Fibroblast of lung (primary cell): ENCODE results near the gene HHIPL1. TPM values are rescaled to one million over a fixed set of nuclear protein-coding genes. Genes with fewer than 3 reads are reported as not detected.
A peak's percentile ranks its signal among the peaks of the same experiment; 100 is the strongest.

Experiments
- DNase-seq, 2 donors: peaks; one replicate each; pipeline versions ENCODE4 v3.0.0 to v3.0.0-alpha.2; 2010; ENCODE audit warnings: low read depth in 2 of 2
- H2AFZ ChIP-seq: 2 replicates; pipeline ENCODE4 v1.5.1; 2012; ENCODE audit warnings: low read length, control low read depth, inconsistent platforms
- H3K27ac ChIP-seq: 2 replicates; pipeline ENCODE4 v1.5.1; 2011; ENCODE audit warnings: low read length, control low read depth; ENCODE audit not compliant: insufficient read depth
- H3K27me3 ChIP-seq: 2 replicates; pipeline ENCODE4 v1.5.1; 2011; ENCODE audit warnings: mild to moderate bottlenecking, low read length; ENCODE audit not compliant: control insufficient read depth, insufficient read depth
- H3K36me3 ChIP-seq: 2 replicates; pipeline ENCODE4 v1.5.1; 2011; ENCODE audit warnings: low read length; ENCODE audit not compliant: control insufficient read depth, insufficient read depth
- H3K4me1 ChIP-seq: 2 replicates; pipeline ENCODE4 v1.5.1; 2011; ENCODE audit warnings: low read length; ENCODE audit not compliant: control insufficient read depth, insufficient read depth; ENCODE audit errors: extremely low read depth
- H3K4me2 ChIP-seq: 2 replicates; pipeline ENCODE4 v1.5.1; 2011; ENCODE audit warnings: low read length, control low read depth; ENCODE audit not compliant: insufficient read depth; ENCODE audit errors: extremely low read depth
- H3K4me3 ChIP-seq, 4 experiments: fragments of 200-600 bp in 1 of 4; sonication (generic) in 1 of 4; replicated peaks in 1 of 4; 2 replicates each; pipeline ENCODE4 v1.5.1; 2011 to 2016; ENCODE audit warnings: low read length in 4 of 4, low read depth in 3 of 4, mild to moderate bottlenecking in 3 of 4, control low read depth in 2 of 4, inconsistent platforms in 1 of 4, mixed read lengths in 1 of 4; ENCODE audit not compliant: insufficient read depth in 1 of 4; ENCODE audit errors: control extremely low read depth in 1 of 4
- H3K79me2 ChIP-seq: 2 replicates; pipeline ENCODE4 v1.5.1; 2012; ENCODE audit warnings: mild to moderate bottlenecking, low read length, inconsistent platforms; ENCODE audit not compliant: control insufficient read depth, insufficient read depth
- H3K9ac ChIP-seq: 2 replicates; pipeline ENCODE4 v1.5.1; 2011; ENCODE audit warnings: mild to moderate bottlenecking, low read length, control low read depth; ENCODE audit not compliant: insufficient read depth
- H3K9me3 ChIP-seq: 2 replicates; pipeline ENCODE4 v1.5.1; 2012; ENCODE audit warnings: low read depth, low read length; ENCODE audit not compliant: control insufficient read depth, insufficient read depth
- H4K20me1 ChIP-seq: 2 replicates; pipeline ENCODE4 v1.5.1; 2011; ENCODE audit warnings: low read length; ENCODE audit not compliant: control insufficient read depth, insufficient read depth; ENCODE audit errors: extremely low read depth
- CTCF ChIP-seq, 2 donors: IDR thresholded peaks in 1 of 2; conservative IDR thresholded peaks in 1 of 2; 1 replicate in 1 of 2; 2 replicates in 1 of 2; pipeline ENCODE4 v1.5.1; 2011 to 2012; ENCODE audit warnings: low read length in 2 of 2, control low read depth in 1 of 2, inconsistent platforms in 1 of 2, low read depth in 1 of 2, mild to moderate bottlenecking in 1 of 2
- EZH2 ChIP-seq: IDR thresholded peaks from 2 replicates; pipeline ENCODE4 v1.5.1; 2012; ENCODE audit warnings: low read length, control low read depth, mild to moderate bottlenecking; ENCODE audit errors: missing control alignments
- polyA plus RNA-seq, 2 donors: library from polyadenylated mRNA; depleted of rRNA in 1 of 2; stranded (reverse) in 1 of 2; unstranded in 1 of 2; fragments of >200 nt; gene quantifications; 2 replicates each; pipeline ENCODE4 v1.2.1, GENCODE V29; 2011 to 2012; ENCODE audit warnings: missing spikeins in 1 of 2
- total RNA-seq: library from RNA; depleted of rRNA; stranded (reverse); fragments of >200 nt; gene quantifications from 2 replicates; pipeline ENCODE4 v1.2.1, GENCODE V29; 2014

Gene HHIPL1
- total and polyA plus RNA-seq, 2 donors (not counting 1 experiment from before 2014, with no cell fraction given): 1.5 to 9.9 TPM

- H2AFZ ChIP-seq: no peak overlapping the region
- no peaks in the 10 kb centered on the region for H4K20me1 ChIP-seq
- H3K9ac ChIP-seq: no peak overlapping the region
- H3K4me2 ChIP-seq: no peak overlapping the region
- H3K4me1 ChIP-seq: no peaks in the 10 kb centered on the region
- no peaks in the 10 kb centered on the region for H3K27me3 ChIP-seq
- H3K27ac ChIP-seq: no peak overlapping the region
- no peak for DNase-seq
- TF ChIP-seq EZH2 (no peak), CTCF (conservative IDR thresholded peaks at IDR 0.05 in 1 of 2, IDR thresholded peaks at IDR 0.05 in 1 of 2; ENCODE audit: low read depth in 1 of 2, low read length in 2 of 2) (no peak)
- no peaks in the 10 kb centered on the region for H3K9me3 ChIP-seq
- H3K36me3 ChIP-seq: no peaks in the 10 kb centered on the region
- H3K4me3 ChIP-seq: no peak overlapping the region
- no peaks in the 10 kb centered on the region for H3K79me2 ChIP-seq
Observed at GRCh38 chr14:99675382-99675835, 30.5 kb downstream of the HHIPL1 start.

GRCh38 chr14:99675951-99676350, 31.0 kb downstream of the HHIPL1 start:
- Histone ChIP-seq H2AFZ (no peak overlapping the region), H4K20me1 (no peaks in the 10 kb centered on the region), H3K27me3 (peaks cover 1% of the 10 kb centered on the region), H3K27ac (no peak overlapping the region), H3K9me3 (no peaks in the 10 kb centered on the region), H3K36me3 (no peaks in the 10 kb centered on the region), H3K4me2 (no peak overlapping the region), H3K4me1 (no peaks in the 10 kb centered on the region), H3K4me3 (no peak overlapping the region), H3K79me2 (no peaks in the 10 kb centered on the region), H3K9ac (no peak overlapping the region)
- TF ChIP-seq EZH2 (no peak), CTCF (conservative IDR thresholded peaks at IDR 0.05 in 1 of 2, IDR thresholded peaks at IDR 0.05 in 1 of 2; ENCODE audit: low read depth in 1 of 2, low read length in 2 of 2) (no peak)
- no peak for DNase-seq

GRCh38 chr14:99676657-99677056, 31.7 kb downstream of the HHIPL1 start:
- Histone ChIP-seq H3K9me3 (no peaks in the 10 kb centered on the region), H4K20me1 (no peaks in the 10 kb centered on the region), H3K27me3 (peaks cover 2% of the 10 kb centered on the region), H3K4me3 (no peak overlapping the region), H2AFZ (no peak overlapping the region), H3K9ac (no peak overlapping the region), H3K36me3 (no peaks in the 10 kb centered on the region), H3K79me2 (no peaks in the 10 kb centered on the region), H3K4me1 (no peaks in the 10 kb centered on the region), H3K4me2 (no peak overlapping the region), H3K27ac (no peak overlapping the region)
- no peak for TF ChIP-seq EZH2
- TF ChIP-seq CTCF (conservative IDR thresholded peaks at IDR 0.05 in 1 of 2, IDR thresholded peaks at IDR 0.05 in 1 of 2; ENCODE audit: low read depth in 1 of 2, low read length in 2 of 2): no peak
- peak in 1 of 2 donors; percentile 16 for DNase-seq
